Occipital lobe (tissue), 2 donors: ENCODE measurements around the gene OR2T6. TPM values are rescaled to one million over a fixed set of nuclear protein-coding genes. Genes with fewer than 3 reads are reported as not detected.
"Not testable (repeated sequence)": the region's sequence is repeated elsewhere in the genome, so short reads cannot be mapped to it uniquely, and the experiment has no call there.

Experiments
- DNase-seq: peaks from one replicate; lab custom pipeline; 2025; lab: John Stamatoyannopoulos, UW
- total RNA-seq: library from RNA; depleted of rRNA; stranded (reverse); fragments of >200 nt; gene quantifications from one replicate; pipeline ENCODE4 v1.2.3, GENCODE V29; 2014

Gene OR2T6, protein sequence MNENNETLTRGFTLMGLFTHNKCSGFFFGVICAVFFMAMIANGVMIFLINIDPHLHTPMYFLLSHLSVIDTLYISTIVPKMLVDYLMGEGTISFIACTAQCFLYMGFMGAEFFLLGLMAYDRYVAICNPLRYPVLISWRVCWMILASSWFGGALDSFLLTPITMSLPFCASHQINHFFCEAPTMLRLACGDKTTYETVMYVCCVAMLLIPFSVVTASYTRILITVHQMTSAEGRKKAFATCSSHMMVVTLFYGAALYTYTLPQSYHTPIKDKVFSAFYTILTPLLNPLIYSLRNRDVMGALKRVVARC
- total RNA-seq, result 0.31 TPM

DNA sequence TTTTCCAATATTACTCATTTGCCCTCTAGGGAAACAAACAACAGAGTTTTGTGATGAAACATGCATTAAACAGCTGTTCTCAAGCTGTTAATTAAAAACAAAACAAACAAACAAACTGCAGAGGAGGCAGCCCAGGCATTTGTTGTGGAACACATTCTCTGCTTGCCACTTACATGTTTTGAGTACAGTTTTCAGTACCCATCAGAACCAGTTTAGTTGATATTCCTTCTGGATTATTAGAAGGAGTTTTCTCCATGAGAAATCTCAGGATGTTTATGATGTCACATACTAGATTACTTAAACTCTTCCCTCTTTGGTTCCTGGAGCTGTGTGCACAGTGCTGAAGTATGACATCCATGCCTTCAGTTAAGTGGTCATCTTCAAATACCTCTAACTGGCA lies at the start of gene OR2T6:
Gene OR2T6 (plus strand): TSS at position 301 of the 400 bp plus-strand sequence. CDS start 11,863 bp downstream, outside the sequence.
- DNase-seq, result no peak

DNA sequence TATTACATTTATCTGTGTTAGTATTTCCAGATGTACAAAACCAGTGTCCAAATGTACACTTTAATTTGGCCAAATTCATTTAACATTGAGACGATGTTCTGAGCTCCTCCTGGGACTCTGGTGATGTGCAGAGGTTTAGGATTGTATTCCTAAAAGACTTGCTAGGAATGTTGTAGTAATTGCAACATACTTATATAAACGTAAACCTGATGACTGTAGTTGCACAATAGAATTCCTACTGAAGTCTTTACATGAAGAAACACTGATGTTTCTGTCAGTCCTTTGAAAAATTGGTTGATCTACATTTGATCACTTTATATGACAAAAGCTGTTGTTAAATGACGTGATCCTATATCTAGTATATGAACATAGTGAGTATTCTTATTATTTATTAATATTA lies 32.1 kb upstream of the OR2T6 start:
- no peak for DNase-seq

DNA sequence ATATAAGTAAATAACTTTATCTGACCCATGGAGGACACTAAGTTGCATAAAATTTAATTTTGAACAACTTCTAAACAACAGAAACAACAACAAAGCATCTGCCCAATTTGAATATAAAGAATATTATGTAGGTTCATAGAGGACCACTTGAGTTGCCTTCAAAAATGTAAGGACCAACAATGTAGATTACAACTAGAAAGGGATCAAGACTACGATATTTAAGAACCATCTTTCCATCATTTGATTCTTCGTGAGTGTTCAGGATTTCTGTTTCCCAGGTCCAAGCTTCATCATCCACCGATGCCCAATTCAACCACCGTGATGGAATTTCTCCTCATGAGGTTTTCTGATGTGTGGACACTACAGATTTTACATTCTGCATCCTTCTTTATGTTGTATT lies 27.1 kb upstream of the OR2T6 start, which contains the start of gene OR14C36:
Gene OR14C36 (plus strand): TSS at position 301 of the 400 bp plus-strand sequence. CDS start 0 bp downstream, at position 301.
- no peak for DNase-seq

DNA sequence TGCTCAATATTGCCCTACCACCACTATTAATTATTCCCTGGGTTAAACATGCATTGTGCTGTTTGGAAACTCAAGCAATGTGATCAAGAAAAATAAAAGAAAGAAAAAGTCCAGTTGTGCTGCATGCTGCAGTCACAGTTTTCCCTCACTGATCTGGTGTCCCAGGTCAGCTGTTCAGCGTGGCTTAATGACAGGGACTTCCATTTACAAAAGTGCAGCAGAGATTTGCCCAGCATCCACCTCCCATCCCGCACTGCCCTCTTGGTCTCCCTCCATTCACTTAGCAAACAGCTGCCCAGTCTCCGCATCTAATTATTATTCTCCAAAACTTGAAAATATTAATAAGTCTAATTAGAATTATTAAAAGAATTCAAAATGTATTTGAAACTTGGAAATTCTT lies 16.1 kb upstream of the OR2T6 start:
- DNase-seq, result no peak

DNA sequence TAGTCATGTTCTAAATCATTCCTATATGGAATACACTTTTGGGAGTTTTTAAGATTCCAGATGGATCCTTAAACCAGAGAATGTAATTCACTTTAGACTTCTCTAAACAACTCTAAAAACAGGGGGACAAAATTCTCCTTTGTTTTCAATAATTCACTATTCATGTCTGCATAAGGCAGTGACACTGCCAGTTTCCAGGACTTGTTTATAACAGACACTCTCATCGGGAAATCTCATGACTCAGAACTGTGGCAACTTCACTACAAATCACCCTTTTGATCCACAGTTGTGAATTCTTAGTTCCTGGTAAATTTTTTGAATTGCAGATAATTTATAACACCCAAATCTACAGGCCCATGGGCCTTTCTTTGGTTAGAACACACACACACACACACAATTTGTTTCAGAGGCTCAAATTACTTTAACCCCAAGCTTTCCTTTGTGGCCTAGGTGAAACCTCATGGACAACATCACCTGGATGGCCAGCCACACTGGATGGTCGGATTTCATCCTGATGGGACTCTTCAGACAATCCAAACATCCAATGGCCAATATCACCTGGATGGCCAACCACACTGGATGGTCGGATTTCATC lies 14.3 kb upstream of the OR2T6 start, which contains the start of gene OR2T4:
Gene OR2T4 (plus strand): TSS at position 545 of the 595 bp plus-strand sequence. CDS start 0 bp downstream, at position 545.
- DNase-seq, result no peak

DNA sequence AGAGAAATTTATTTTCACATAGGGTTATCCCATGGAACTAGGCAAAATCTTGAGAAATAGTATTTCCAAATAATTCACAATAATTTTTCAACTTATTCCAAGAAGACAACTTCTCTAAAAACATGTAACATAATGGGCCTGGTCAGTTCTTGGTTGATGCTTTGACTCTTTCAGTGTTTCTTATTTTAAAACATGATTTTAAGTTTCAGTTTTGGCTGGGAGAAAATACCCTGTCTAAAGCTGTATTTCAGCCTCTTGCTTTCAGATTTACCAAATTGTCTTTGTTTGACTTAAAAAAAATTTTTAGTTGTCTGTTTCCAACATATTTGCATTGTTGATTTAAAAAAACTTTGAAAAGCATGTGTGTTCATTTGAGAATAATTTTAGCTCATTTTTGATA lies 8.9 kb upstream of the OR2T6 start:
- no peak for DNase-seq

DNA sequence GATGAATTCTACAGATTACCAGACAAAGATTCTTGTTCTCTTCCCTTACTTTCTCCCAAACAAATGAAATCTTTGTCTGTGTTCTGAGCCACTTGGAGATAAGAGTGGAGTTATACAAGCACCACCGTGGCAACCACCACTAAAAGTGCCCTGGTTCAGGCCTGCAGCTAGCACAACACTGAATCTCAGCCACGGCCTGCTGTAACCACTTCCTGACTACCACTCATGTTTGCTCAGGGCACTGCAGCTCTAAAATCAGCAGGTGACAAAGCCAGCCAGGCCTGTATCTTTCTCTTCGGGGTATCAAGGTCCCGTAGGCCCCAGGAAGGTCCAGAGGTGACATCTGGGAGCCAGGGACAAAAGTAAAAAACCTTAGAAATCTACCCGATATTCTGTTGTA lies 3.2 kb upstream of the OR2T6 start:
- no peak for DNase-seq

DNA sequence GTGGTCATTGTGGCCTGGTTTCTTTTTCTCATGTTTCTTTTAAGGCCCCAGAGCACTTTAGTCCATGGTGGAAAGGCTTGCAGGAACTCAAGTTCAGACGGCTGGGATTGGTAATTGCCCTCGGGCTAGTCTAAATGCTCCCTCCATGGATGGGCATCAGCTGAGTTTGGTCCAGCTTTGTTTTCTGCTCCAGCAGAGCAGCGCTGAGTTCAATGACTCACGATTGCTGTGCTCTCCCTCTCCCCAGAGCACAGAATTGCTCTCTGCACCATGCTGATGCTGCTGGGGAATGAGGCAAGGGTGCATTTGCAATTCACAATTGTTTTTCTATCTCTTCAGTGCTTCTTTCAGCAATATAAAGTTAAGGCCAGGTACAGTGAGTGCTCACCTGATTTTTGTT lies 1.8 kb upstream of the OR2T6 start:
- DNase-seq, result no peak

DNA sequence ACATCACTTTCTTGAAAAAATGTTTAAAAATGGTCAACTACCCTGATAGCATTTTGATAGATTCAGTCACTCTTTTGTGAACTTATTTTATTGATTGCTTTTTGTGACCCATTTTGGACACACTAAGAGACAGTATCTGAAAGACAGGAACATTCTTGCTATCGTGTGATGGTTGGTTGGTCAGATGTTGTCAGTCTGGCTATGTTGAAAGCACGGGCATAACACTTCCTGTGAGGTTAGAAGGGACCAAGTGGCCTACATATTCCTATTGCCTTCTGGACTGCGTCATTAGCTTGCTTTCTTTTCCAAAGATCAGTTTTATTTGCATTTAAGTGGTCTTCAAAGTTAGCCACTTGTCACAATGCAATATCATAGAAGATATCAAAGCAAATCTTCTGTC lies 1.4 kb downstream of the OR2T6 start:
- DNase-seq, result no peak

DNA sequence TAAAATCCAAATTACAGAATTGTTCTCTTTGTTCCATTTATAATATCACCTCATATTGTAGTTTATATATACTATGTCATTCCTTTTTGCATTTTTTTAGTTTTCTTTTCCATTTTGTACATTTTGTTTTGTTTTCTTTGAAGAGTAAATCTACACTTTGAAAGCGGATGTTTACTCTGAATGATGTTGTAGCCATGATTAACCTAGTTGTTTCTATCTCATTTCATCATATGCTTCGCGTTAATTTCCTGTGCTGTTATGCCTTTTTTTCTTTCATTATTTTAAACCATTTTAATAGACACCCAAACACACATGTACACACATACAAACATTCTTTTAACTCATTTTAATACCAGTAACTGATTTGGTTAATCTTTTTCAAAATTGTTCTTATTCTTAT lies 5.3 kb downstream of the OR2T6 start:
- no peak for DNase-seq

DNA sequence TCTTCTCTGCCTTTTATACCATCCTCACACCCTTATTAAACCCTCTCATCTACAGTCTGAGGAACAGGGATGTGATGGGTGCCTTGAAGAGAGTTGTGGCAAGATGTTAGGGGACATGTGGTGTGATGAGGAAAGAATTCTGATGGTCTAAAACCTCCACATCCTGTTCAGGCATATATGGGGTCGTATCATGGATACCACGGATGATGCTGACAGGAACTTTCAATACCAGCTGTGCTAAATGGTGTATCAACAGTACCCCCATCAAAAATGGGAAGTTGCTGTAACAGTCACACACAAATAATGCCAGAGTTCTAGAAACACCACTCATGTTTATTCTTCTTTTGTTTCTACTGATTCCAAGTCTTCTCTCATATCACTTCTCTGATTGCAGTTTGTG lies 12.9 kb downstream of the OR2T6 start:
- DNase-seq, result no peak

DNA sequence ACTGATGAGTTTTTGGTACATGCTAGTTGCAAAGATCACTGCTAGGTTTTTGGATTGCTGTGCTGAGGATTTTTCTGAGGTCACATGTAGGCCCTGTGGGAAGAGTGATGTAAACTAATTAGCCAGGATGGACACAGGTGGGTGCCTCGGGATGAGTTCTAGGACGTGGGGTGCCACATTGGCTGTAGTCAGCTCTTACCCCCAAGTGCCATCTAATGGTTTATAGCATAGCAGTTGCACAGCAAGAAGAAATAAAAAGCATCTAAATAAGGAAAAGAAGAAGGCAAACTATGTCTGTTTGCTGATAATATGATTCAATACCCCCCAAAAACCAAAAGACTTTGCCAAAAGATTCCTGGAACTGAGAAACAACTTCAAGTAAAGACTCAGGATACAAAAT lies 17.5 kb downstream of the OR2T6 start:
- no peak for DNase-seq

DNA sequence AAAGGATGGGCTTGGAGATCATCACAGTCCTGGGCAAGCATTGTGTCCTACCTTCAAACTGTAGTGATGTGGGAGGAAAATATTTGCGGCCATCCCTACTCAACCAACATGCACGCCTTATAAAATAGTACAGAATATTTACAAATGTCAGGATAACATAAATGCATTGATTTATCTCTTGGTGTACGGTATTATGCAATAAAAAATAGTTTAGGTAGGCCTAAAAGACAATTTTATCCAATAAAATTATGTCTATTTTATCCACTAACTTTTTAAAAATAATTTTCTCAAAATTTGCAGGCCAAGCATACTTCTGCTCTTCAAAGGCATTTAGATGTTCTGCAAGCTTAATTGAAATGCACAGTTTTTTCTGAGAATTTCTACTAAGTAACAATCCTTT lies 27.2 kb downstream of the OR2T6 start, which contains the start of gene OR2T1:
Gene OR2T1 (plus strand): TSS at position 301 of the 400 bp plus-strand sequence. CDS start 3,100 bp downstream, outside the sequence.
- no peak for DNase-seq

DNA sequence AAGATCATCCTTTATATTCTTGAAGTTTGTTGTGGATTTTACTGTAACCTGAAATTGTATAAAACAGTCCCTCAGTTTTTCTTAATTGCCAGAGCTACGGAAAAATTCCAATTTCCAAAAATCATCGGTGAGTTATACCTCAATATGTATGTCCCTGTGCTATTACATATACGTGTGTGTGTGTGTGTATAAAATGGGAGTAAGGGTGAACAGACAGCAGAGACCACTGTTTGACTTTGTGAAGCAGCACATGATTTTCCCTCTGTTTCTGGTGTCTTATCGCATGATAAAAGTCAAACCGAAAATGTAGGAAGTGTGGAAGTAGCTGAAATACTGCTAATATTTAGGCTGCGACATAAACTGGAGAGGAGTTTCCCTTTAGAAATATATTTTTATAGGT lies 28.5 kb downstream of the OR2T6 start:
- DNase-seq, result no peak

DNA sequence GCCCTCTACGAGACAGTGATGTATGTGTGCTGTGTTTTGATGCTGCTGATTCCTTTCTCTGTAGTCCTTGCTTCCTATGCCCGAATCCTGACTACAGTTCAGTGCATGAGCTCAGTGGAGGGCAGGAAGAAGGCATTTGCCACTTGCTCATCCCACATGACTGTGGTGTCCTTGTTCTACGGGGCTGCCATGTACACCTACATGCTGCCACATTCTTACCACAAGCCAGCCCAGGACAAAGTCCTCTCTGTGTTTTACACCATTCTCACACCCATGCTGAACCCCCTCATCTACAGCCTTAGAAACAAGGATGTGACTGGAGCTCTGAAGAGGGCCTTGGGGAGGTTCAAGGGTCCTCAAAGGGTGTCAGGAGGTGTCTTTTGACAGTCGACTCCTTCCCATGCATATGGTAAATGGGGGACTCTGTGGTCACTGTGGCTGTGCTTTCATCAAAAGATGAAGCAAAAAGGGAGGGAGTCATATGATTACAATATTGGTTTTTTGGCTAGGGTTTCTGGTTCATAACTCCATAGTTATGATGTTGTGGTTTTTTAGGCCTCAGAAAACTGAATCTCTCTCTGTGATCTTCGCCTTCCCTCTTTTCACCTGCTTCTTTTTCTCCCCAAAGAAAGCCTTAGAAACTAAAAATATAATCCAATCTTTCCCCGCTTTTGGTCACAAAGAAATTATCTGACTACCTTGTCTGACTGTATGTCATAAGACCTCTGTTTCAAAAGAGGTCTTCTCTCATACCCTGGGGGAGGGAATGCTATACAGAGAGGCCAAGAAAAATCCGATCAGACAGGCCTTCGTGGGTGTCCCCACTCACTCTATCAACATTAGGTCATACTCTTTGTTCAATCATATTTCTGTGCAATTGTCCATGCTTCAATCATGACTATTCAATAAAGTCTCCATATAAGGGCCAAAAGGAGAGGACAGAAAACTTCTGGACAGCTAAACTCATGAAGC lies 31.5 kb downstream of the OR2T6 start:
- DNase-seq, result no peak

DNA sequence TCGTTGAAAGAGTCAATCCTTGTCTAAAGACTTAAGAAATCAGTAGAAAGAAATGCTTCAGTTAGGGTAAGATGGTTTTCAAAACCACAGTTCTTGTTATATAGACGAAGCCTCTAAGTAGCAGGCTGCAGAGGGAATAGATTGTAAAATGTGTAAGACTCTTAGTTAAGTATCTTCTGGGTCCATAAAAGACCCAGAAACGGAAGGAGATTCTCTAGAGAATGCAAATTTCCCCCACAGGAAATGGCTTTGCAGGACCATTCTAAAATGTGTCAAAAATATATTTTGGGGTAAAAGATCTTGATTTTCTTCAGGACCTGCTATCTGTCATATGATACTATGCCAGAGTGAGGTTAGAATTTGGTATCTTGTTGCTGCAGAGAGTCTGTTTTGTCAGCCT lies 40.7 kb downstream of the OR2T6 start:
- DNase-seq, result no peak

DNA sequence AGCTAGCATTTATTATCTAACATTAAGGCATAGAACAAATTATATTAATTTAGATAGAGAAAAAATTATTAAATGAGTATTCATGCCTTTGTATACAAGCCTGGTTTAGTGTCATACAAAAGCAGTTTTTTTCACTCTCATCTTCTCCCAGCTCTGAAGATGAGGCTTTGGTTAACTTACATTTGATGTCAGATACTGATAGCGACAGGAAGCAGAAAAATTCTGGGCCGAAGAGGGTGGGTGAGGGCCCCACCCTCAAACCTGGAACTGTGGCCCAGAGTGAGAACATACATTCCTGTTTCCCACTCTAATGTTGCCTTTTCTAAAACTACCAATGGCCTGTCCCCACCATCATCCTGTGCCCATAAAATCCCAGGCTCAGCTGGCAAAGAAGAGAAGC lies 42.3 kb downstream of the OR2T6 start:
- no peak for DNase-seq

DNA sequence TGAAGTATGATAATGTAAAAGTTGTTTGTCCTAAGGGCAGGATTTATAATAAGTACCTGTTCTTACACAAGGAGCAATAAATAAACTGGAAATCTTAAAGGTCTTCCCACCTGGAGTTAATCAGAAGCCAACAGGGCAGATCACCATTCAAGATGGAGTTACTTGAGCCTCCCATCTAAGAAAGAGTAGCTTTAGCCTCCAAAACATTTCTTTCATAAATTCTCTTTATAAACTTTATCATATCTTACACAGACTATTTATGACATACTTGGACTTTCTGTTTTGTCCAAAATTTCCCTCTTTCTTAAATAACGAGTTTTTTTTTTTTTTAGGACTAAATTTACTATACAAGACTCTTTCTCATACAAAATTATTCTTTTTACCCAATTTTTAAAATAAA lies 45.8 kb downstream of the OR2T6 start:
- DNase-seq, result no peak

DNA sequence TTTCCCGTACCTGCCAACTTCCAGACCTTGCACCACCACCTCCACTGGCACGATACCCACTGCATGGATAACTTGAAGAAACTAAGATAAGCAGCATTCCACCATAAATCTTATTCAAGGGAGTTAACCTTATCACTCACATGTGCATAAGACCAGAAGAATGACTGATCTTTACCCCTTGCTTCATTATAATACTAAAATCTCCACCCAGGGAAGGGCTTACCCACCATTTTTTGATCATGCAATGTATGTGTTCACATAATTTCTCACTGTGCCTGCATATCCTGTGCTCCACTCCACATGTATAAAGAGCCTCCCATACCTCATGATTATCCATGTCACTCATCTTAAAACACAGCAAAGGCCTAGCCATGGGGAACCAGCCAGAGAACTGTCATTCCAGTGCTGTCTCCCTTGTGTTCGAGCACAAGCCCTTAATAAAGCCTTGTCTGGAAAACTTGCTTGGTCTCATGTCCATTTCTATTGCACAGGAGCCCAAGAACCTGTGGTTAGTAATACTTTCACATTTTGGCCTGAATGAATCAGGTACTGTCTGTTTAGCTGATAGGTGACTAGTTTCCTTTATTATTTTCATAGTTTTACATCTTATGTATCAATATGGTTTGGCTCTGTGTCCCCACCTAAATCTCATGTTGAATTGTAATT lies 52.1 kb downstream of the OR2T6 start:
- not testable (repeated sequence) for DNase-seq

DNA sequence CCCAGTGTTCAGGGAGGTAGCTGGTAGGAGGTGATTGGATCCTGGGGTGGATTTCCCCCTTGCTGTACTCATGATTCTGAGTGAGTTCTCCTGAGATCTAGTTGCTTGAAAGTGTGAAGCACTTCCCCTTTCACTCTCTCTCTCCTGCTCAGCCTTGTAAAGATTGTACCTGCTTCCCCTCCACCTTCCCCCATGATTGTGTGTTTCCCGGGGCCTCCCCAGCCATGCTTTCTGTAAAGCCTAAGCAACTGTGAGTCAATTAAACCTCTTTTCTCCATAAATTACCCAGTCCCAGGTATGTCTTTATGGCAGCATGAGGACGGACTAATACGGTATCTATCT lies 52.6 kb downstream of the OR2T6 start:
- not testable (repeated sequence) for DNase-seq

DNA sequence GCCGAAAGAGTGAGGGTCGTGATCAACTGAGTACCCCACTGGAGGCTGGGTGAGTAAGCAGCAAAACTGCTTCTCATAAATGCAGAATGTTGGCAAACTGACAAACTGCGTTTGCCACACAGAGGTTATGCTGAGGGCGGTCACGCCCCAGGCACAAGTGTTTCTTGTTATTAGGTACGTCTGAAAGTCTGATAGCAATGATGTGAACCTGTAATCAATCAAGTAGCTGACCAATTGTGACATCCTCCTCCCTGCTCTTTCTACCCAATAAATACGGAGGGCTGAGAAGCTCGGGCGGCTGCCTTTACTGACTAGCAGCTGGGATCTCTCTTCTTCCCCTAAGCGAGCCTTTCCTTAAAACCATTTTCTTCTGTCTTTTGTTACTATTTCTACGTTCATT lies 56.1 kb downstream of the OR2T6 start:
- DNase-seq, result not testable (repeated sequence)
